ENCODE data around the gene COL5A1.

GRCh38 chr9:134779640-134780039, 138.0 kb downstream of the COL5A1 start:
- TF ChIP-seq CTCF (IDR thresholded peaks at IDR 0.05; ENCODE audit: borderline replicate concordance, extremely low read depth, low read length, poor library complexity, severe bottlenecking) (no peak), EZH2 (IDR thresholded peaks at IDR 0.05; ENCODE audit: borderline replicate concordance, low read depth, low read length, severe bottlenecking) (no peak)

Measured in DND-41 (cell line).